OCI-LY3 (cell line): ENCODE data around the gene KAT7.

ENCODE experiments used
- CTCF ChIP-seq: fragments of 200-600, 300-600 bp; sonication (generic); IDR thresholded peaks from 2 replicates; pipeline ENCODE4 v1.5.1; 2014; ENCODE audit warnings: antibody characterized with exemption, low read length, low read depth
- EZH2phosphoT487 ChIP-seq: fragments of 200-600 bp; shearing (Covaris generic); IDR thresholded peaks from 2 replicates; pipeline ENCODE4 v1.6.1; 2018; ENCODE audit warnings: antibody characterized with exemption, mixed run types, low read depth

- TF ChIP-seq CTCF = no peak
- TF ChIP-seq EZH2phosphoT487 = no peak
Observed at GRCh38 chr17:49853470-49854015, 65.1 kb downstream of the KAT7 start.
